ENCODE data around the gene ALPI.

- TF ChIP-seq EZH2 (IDR thresholded peaks at IDR 0.05; ENCODE audit: borderline replicate concordance, low read depth, low read length, severe bottlenecking) (no peak), JUN (IDR thresholded peaks at IDR 0.05; ENCODE audit: borderline replicate concordance, insufficient read depth, insufficient read length, low read depth) (no peak), POLR2A (IDR thresholded peaks at IDR 0.05; ENCODE audit: low read depth, low read length) (no peak), POLR2AphosphoS5 (IDR thresholded peaks at IDR 0.05; ENCODE audit: insufficient read depth, low read depth, low read length) (no peak), GATA2 (IDR thresholded peaks at IDR 0.05; ENCODE audit: insufficient read depth, insufficient read length, low read depth, low read length) (no peak), FOS (IDR thresholded peaks at IDR 0.05; ENCODE audit: borderline replicate concordance, insufficient read depth, low read length) (no peak)
- TF ChIP-seq, protein P1, sequence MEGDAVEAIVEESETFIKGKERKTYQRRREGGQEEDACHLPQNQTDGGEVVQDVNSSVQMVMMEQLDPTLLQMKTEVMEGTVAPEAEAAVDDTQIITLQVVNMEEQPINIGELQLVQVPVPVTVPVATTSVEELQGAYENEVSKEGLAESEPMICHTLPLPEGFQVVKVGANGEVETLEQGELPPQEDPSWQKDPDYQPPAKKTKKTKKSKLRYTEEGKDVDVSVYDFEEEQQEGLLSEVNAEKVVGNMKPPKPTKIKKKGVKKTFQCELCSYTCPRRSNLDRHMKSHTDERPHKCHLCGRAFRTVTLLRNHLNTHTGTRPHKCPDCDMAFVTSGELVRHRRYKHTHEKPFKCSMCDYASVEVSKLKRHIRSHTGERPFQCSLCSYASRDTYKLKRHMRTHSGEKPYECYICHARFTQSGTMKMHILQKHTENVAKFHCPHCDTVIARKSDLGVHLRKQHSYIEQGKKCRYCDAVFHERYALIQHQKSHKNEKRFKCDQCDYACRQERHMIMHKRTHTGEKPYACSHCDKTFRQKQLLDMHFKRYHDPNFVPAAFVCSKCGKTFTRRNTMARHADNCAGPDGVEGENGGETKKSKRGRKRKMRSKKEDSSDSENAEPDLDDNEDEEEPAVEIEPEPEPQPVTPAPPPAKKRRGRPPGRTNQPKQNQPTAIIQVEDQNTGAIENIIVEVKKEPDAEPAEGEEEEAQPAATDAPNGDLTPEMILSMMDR (IDR thresholded peaks at IDR 0.05; ENCODE audit: extremely low read depth in 1 of 2, insufficient read depth in 1 of 2, low read depth in 1 of 2, low read length in 2 of 2): no peak
- TF ChIP-seq, protein P2, sequence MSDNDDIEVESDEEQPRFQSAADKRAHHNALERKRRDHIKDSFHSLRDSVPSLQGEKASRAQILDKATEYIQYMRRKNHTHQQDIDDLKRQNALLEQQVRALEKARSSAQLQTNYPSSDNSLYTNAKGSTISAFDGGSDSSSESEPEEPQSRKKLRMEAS (IDR thresholded peaks at IDR 0.05; ENCODE audit: insufficient read depth, insufficient read length): no peak
Measured at GRCh38 chr2:232488721-232489300, 32.9 kb downstream of the ALPI start.

All from endothelial cell of umbilical vein (primary cell).